LoVo (cell line): ENCODE measurements around the gene ATP6V0A1.

ENCODE experiments used
- DNase-seq: peaks from one replicate; pipeline ENCODE4 v3.0.0-alpha.2; 2016; ENCODE audit warnings: low spot score

The ATP6V0A1 gene

GRCh38 chr17:42561897-42562387 is 103.3 kb downstream of the ATP6V0A1 start, which contains the start of gene COASY:
Gene COASY, plus strand, starts transcription at chr17:42562148. Its CDS starts 475 bp downstream, at chr17:42562623.
- DNase-seq = peak; percentile 97

GRCh38 chr17:42562388-42563142 is 103.9 kb downstream of the ATP6V0A1 start:
- peak; percentile 19 for DNase-seq

GRCh38 chr17:42563143-42563509 is 104.4 kb downstream of the ATP6V0A1 start:
- no peak for DNase-seq

GRCh38 chr17:42563543-42563942 is 104.9 kb downstream of the ATP6V0A1 start:
- peak; percentile 70 for DNase-seq

- no peak for DNase-seq
Observed at GRCh38 chr17:42563950-42564349, 105.3 kb downstream of the ATP6V0A1 start.

- no peak for DNase-seq
Observed at GRCh38 chr17:42564815-42565522, 106.3 kb downstream of the ATP6V0A1 start.

GRCh38 chr17:42565523-42566214 is 107.0 kb downstream of the ATP6V0A1 start:
- no peak for DNase-seq

GRCh38 chr17:42566215-42566882 is 107.7 kb downstream of the ATP6V0A1 start:
- DNase-seq = no peak

GRCh38 chr17:42566883-42567573 is 108.3 kb downstream of the ATP6V0A1 start, which contains the start of gene MLX:
Gene MLX, plus strand, starts transcription at chr17:42567100. Its CDS starts 25 bp downstream, at chr17:42567125.
- DNase-seq = peak; percentile 97

GRCh38 chr17:42568341-42569111 is 109.8 kb downstream of the ATP6V0A1 start:
- no peak for DNase-seq

GRCh38 chr17:42571435-42572225 is 113.0 kb downstream of the ATP6V0A1 start:
- DNase-seq = no peak
